Anterior cingulate cortex (tissue), 58 donors: ENCODE measurements around the gene STEAP3.

Experiments used
- DNase-seq, 58 donors: peaks; one replicate each; lab custom pipeline; 2025; lab: John Stamatoyannopoulos, UW

Gene STEAP3

DNA sequence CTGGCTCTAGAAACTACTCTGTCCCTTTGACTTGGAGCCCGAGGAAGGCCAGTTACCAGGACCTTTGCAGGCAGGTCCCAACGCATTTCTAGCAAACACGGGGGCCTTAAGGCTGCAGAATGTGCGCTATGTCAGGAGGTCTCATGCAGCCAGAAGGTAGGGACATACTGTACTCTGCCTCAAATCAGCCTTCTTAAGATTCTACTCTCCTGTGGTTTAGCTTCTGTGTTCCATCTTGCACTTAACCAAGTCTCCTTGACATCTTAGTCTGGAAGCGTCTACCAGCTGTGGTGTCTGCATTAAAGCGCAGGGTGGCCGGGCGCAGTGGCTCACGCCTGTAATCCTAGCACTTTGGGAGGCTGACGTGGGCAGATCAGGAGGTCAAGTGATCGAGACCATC lies 65.5 kb downstream of the STEAP3 start:
- no peak for DNase-seq

DNA sequence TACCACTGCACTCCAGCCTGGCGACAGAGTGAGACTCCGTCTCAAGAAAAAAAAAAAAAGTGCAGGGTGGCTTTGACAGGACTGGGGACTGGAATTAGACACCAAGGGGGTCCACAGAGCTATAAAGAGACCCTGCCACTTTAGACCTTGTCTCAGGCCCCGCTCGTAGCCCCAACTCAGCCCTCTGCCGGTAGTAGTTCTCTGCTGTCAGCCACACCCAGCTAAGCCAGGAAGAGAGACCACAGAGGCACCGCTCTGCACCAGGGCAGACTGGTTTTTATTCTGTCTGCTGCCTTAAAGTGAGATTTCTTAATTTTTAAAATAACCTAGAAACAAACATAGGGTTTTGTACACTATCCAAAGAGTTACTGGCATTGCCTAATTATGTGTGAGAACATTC lies 66.0 kb downstream of the STEAP3 start:
- DNase-seq: no peak

DNA sequence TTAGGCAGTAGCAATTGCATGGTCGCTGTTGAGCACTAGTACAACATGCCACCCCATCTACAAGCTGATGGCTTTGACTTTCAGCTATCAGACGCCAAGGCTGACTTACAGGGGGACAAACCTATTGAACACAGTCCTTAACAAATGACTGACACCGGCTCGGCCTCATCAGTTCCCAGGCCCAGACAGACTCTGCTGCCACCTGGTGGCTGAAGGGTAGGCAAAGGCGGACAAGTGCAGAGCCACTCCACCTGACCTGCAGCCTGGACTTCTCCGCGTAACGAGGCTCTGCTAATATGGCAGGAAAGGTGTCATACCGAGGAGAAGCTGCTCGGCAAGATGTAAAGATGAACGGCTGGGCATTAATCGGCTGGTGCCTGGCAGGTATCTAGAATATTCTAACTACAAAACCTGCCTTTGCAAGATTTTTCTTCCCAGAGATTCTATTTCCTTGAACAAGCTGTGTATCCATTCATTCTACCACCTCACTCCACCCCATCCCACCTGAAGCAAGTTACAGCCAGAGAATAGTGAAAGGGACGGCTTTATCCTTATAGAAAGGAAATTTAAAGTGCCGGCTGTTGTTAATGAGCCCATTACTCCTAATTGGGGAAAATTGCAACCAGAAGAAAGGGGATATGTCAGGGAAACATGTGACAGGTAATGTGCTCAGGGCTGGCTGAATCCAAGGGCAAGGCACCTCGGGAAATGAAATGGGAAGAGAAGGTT lies 67.4 kb downstream of the STEAP3 start:
- DNase-seq: peak in 45 of 58 donors; percentile 16 to 84 (median 63)

DNA sequence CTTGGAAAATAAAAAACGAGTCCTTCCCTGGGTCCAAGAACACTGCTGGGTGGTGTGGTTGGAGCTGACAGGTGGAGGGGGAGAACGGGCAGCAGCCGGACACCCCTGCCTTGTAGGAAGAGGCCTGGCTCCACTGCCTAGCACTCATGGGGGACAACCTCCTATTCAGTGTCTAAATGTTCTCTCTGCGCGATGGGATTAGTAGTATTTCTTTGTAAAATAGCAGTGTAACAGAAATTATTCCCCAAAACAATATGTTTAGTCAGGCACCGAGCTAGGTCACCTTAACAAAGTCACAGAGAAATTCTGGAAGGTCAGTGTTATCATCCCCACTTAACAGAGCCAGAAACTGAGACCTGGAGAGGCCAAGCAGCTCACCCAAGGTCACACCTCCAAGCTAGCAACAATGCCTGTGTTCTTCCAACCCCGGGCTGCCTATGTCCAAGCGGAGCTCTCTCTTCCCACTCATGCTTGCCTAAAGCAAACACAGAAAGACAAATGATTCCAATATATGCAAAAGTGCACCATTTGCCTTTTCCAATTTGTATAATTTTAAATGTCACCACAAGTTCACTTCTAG lies 68.0 kb downstream of the STEAP3 start:
- DNase-seq: no peak

GRCh38 chr2:119292226-119292625 lies 68.6 kb downstream of the STEAP3 start:
- no peak for DNase-seq

DNA sequence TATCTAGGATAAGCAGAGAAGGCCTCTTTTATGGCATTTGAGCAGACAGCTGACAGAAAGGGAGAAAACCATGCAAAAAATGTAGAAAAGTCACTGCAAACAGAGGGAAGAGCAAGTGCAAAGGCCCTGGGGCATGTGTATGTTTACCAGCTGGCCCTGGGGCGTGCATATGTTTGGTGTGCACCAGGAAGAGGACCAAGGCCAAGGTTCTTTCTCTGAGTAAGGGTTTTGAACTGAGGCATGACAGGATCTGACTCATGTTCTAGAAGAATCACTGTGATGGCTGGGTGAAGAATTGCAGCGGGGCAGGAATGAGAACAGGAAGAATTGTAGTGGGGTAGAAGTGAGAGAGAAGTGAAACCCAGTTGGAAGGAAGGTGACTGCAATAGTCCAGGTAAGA lies 69.6 kb downstream of the STEAP3 start:
- DNase-seq: no peak

GRCh38 chr2:119293900-119294299 lies 70.3 kb downstream of the STEAP3 start:
- DNase-seq: no peak

- DNase-seq: no peak
Observed at GRCh38 chr2:119294671-119295070, 71.0 kb downstream of the STEAP3 start.

GRCh38 chr2:119295688-119296375 lies 72.2 kb downstream of the STEAP3 start:
- DNase-seq: no peak

DNA sequence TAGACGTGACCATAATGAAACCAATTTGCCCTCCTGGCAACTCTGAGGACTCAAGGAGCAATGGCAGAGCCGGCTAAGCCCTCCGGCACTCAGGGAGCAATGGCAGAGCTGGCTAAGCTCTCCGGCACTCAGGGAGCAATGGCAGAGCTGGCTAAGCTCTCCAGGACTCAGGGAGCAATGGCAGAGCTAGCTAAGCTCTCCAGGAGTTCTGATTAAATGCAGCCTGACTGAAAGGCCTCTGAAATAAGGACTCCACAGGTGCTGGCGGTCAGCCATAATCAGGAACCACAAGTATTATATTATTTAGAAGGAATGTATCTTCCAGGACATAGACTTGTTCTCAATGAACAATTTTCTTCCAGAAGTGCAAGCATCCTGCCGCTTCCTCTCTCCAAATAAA lies 77.8 kb downstream of the STEAP3 start:
- DNase-seq: no peak

- no peak for DNase-seq
Observed at GRCh38 chr2:119304847-119305246, 81.2 kb downstream of the STEAP3 start.

GRCh38 chr2:119305497-119306195 lies 82.0 kb downstream of the STEAP3 start:
- no peak for DNase-seq

DNA sequence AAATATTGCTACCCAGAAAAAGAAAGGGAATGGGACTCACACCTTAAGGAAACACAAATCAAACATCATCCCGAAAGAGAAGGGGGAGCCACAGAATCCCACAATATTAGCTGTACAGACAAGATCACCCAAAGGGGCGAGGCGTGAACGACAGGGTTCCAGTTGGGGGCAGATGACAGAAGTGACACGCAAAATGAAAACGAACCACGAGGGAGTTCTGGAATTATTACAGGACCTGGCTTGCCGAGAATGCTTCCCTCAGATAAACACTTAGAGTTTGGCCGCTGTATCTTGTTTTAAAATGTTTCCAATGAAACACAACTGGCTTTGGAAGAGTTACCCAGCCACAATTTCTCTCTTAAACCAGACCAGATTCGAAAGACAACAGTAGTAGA lies 82.6 kb downstream of the STEAP3 start:
- no peak for DNase-seq

- DNase-seq: no peak
Observed at GRCh38 chr2:119307419-119308140, 83.9 kb downstream of the STEAP3 start.

- no peak for DNase-seq
Observed at GRCh38 chr2:119308793-119309330, 85.2 kb downstream of the STEAP3 start.

GRCh38 chr2:119311371-119311770 lies 87.7 kb downstream of the STEAP3 start:
- no peak for DNase-seq

- no peak for DNase-seq
Observed at GRCh38 chr2:119311831-119312230, 88.2 kb downstream of the STEAP3 start.
